SKM-1 (cell line): ENCODE results near the gene AHSG.

Source experiments
- DNase-seq: peaks from one replicate; lab custom pipeline; 2025; ENCODE audit not compliant: unreplicated experiment; lab: John Stamatoyannopoulos, UW

AHSG gene

DNA sequence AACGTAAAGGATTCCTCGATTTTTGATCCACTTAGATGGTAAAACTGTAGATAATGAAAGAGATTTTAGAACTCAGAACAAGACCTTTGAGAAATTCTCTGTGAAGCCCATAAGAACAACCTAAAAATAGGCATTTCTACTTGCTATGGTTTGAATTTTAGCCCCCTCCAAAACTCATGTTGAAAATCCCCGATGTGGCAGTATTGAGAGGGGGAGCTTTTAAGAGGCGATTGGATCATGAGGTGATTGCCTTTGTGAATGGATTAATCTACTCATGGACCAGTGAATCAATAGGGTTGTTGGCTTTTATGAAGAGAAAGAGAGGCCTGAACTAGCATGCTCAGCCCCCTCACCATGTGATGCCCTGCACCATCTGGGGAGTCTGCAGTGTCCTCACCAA is 20.2 kb upstream of the AHSG start:
- no peak for DNase-seq

DNA sequence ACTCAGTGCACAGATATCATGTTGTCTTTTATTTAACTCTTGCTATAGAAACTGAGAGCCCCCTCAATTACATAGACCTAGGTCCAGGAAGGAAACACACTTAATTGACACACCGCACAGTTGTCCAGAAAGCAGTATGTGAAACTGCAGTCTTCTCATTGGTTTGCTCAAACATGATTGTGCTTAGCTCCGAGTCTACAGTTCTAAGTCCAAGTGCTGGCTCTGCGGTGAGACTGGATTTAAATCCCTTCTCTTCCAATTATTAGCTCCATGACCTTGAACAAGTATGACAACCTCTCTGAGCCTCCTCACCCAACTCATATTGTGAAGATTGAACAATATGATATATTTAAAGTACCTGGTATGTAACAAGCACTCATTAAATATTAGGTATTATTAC is 19.0 kb upstream of the AHSG start:
- DNase-seq: no peak

DNA sequence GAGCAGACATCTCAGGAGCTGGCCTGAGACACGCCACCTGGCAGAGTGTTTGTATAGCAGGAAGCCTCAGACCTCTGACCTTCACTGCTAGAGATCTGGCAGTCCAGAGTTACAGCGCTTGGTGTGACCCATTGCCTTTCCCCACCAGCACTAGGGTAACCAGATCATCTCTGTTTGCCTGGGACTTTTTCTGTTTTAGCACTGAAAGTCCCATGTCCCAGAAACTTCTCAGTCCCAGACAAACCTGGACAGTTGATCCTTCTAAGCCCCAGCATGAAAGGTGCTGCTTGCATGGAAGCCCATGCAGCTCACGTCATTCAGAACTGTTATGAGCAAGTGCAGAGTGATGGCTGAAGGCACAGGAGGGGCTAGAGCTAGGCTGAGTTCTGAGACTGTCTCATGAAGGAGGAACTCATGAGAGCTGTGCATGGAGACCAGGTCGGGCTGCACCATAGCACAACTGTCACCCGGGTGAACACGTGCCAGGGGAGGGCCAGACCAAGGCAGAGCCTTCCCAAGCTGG is 18.2 kb upstream of the AHSG start:
- DNase-seq: no peak

DNA sequence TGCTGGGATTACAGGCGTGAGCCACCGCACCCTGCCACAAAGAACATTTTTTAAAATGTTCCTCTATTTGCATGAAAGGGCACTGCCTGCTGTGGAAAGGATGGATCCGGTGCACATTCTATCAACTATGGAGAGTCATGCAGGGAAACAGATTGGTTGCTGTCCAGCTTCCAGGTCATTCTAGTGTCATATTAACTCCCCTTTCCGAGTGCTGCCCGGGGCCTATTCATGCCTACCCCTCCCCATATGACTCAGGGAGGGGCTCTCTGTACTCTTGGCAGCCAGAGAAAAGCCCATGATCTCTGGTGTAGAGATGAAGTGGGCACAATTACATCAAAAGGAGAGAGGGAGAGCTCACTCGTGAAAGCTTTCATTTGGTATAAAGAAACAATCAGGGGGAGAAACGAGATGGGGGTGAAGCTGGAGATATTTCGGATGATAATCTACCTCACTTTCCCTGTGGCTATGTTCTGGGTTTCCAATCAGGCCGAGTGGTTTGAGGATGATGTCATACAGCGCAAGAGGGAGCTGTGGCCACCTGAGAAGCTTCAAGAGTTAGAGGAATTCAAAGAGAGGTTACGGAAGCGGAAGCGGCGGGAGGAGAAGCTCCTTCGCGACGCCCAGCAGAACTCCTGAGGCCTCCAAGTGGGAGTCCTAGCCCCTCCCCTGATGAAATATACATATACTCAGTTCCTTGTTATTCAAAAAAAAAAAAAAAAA is 16.1 kb upstream of the AHSG start:
- DNase-seq: no peak

DNA sequence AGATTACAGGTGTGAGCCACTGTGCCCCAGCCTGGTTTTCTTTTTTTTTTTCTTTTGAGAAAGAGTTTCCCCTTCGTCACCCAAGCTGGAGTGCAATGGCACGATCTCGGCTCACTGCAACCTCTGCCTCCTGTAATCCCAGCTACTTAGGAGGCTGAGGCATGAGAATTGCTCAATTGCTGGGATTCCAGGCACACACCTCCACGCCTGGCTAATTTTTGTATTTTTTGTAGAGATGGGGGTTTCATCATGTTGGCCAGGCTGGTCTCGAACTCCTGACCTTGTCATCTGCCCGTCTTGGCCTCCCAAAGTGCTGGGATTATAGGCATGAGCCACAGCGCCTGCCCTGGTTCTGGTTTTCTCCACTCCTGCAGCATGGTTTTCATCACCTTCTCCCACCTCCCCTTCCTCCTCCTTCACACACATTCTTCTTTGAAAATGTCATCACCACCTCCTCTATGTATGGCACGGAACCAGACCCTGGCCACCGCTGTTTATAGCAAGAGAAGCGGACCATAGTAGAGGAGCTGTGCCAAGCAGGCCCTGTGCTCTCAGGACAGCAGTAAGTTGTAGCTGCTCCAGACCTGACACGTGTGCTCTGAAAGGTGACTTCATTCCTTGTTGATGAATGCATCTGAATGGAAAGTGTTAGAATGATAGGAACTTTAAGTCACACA is 14.6 kb upstream of the AHSG start:
- no peak for DNase-seq

DNA sequence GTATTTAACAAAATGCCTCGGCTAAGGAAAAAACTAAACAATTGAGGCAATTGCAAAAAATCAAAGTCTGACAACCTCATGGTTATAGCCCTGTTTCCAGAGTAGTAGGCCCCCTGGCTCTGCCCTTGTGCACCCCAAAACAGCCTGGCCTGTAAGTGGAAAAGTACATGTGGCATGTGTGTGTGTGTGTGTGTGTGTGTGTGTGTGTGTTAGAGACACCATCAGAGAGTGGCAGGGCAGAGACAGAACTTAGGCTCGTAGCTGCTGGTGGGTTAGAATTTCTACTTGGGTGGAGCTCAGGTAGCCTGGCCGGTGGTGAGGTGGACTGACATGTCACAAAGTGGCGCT is 14.1 kb upstream of the AHSG start:
- DNase-seq: no peak

DNA sequence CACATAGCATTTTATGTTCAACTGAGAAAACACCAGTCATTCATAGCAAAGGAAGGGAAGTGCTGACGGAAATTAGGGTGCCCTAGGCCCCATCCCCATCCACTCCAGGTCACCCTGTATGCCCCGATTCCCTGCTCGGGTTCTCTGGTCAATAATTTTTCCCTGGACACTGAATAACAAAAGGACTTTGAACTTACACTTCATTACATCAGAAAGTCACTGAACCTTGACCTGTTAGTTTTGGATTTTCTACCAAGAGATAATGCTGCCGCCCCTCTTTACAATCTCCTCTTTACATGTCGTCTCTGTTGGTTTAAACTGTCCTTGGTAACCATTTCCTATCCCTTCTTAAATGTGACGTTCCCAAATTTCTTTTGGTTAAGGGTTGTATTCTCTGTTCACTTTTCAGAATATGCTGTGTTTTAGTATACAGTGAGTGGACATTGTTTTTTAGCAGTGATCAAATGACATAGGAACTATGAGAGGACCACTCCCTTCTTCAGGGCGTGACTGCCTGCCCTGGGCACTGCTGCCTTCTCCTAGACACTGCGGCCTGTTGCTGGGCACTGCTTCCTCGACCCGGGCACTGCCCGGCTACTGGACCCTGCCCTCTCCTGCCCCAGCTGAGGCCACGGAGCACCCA is 13.6 kb upstream of the AHSG start:
- DNase-seq: no peak

DNA sequence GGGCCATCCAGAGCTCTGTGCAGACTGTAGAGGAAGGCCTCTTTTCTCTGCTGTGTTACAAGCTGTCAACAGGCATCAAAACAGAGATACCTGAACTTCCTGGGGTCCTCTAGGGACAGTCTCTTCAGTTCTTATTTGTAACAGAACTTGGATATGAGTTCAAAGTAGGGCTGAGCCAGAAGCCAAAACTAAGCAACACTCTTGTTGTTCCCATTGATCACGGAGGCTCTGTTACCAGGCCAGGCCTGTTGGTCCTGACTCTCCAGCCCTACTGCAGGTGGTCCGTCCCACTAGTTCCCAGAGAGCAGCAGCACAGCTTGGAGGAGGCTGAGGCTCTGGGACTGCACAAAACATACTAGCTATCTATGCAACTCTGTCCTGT is 13.1 kb upstream of the AHSG start:
- DNase-seq: no peak

DNA sequence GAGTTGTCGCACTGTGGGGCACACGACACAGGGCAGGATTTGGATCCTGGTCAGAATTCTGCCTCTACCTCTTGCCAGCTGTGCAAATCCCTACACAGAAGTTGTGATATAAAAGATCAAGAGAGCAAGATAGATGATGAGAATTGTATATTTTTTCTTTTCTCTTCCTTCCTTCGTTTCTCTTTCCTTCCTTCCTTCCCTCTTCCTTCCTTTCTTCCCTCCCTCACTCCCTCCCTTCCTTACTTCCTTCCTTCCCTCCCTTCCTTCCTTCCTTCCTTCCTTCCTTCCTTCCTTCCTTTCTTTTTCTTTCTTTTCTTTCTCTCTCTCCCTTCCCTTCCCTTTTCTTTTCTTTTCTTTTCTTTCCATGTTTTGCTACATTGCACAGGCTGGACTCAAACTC is 12.0 kb upstream of the AHSG start:
- no peak for DNase-seq

DNA sequence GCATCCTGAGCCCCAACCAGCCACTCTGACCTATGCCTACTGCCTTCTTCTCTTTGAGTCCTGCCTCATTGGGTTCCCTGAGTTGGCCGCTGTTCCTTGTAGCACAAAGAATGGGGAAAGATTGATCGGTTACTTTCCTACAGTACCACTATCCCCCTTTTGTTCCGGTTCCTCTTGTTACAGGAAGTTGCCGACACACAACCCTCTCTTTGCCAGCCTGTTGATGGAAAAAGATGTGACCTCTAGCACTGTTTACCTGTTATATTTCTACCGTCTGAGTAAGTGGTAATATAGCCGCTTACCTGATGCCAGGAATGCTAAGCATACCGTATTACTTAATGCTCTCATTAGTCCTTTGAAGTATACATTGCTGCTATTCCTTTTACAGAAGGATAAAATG is 9.7 kb upstream of the AHSG start:
- DNase-seq: no peak

DNA sequence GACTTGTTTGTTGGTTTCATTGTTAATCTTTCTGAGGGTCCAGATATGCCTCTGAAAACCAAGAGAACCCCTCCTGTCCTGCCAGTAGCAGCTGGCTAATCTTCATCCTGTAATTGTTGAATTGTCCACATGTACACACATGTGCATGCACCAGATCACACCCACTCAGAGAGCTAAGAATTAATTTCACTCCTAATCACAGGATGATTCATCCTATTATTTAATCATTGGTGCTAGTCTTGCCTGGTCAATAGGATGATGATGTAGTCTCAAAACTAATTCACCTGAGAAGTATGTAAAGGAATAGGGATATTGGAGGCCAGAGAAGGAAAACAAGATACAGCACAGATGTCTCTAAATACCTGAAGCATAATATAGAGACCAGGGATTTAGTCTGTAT is 7.8 kb upstream of the AHSG start:
- DNase-seq: no peak

DNA sequence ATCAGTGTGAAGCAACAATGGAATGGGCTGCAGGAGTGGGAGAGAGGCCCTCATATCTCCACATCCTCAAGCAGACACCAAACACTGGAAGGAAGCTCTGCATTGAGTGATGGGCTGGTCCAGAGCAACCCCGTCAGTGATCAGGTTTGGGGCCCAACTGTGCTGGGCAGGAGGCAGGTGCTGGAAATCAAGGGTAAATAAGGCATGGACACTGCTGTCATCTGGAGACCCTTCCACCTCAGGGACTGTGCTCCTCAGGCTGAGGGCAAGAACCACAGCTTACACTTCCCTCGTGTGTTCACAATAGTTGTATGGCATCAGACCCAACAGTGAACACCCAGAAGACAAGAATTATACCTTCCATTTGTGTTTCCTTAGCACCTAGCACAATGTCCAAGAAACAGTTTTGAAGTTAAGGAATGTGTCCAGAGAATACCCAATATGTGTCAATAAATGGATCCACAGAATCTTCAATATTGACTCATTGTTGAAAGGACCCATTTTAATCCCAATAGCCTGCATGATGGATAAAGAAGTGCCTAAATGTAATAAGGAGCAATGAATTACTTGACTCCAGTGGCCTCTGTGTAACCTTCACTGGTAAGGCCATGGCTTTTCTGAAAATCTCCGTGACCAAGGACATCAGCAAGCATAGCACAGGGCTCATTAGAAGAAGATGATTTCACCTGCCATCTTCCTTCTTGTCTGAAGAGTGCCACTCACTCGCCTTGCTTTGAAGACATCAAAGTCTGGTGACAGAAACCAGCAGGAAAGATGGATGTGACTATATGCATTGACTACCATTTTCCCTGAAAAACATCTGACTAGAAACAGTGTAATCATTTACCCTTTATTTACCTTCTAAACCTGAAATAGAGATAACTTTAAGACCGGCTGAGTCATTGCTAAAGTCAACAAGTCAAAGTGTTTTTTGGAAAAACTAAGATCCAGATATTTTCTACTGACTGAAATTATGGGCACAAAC is 7.0 kb upstream of the AHSG start:
- no peak for DNase-seq

DNA sequence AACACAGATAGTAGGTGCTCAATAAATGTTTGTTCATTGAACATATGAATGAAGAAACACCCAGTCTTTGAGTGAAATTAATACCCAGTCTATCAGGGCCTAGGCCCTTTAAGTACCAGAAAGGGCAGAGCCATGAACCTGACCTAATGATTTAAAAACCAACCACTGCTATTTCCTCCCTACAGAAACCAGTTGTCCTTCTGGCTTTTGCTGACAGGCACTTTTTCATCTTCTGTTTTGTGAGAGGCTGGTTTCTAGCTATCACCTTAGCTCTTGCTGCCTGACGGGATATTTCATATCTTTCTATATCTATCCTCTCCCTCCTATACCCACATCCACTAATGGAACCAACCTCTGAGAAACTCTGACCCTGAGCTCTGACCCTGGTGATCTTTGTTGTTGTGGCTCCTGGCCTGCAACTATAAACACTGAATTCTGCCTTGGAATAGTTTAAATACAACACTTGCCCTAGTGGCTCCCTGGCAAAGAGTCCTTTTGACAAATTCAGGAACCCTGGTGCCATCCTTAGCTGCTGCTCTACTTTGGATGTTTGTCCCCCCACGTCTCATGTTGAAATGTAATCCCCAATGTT is 4.1 kb upstream of the AHSG start:
- DNase-seq: no peak

DNA sequence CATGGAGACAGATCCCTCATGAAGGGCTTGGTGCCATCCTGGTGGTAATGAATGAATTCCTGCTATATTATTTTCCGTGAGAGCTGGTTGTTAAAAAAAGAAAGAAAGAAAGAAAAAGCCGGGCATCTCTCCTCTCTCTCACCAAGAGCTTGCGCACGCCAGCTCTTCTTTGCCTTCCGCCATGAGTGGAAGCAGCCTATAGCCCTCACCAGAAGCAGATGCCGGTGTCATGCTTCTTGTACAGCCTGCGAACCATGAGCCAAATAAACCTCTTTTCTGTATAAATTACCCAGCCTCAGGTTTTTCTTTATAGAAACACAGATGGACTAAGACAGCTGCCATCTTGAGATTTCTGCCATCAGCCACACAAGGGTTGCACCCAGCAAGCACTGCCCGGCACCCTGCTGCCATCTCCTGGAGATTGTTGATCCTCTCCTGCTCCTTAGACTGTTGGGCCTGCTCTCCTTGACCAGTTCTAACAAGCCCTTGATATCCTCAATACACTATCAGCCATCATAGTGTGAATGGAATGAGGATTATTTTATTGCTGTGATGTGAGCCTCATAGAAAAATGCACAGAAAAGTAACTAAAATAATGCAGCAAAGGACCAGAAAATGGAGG is 3.5 kb upstream of the AHSG start:
- DNase-seq: no peak

DNA sequence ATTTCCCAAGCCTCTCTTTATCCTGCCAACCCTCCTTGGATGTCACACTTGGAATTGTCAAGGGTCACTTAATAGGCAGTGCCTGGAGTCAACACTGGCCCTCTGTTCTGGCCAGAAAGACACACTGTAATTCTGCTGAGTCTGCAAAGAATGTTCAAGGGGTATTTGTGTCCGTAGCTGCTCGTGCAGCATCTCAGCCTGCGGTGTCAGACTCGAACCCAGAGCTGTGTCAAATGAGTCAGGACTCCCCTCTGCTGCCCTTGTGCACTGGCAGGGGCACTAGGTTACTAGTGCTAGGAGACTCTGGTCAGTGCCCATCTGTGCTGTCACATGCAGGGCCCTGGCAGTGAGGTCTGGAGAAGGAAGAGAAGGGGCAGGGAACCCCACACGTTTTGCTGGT is 795 bp upstream of the AHSG start:
- DNase-seq: no peak

DNA sequence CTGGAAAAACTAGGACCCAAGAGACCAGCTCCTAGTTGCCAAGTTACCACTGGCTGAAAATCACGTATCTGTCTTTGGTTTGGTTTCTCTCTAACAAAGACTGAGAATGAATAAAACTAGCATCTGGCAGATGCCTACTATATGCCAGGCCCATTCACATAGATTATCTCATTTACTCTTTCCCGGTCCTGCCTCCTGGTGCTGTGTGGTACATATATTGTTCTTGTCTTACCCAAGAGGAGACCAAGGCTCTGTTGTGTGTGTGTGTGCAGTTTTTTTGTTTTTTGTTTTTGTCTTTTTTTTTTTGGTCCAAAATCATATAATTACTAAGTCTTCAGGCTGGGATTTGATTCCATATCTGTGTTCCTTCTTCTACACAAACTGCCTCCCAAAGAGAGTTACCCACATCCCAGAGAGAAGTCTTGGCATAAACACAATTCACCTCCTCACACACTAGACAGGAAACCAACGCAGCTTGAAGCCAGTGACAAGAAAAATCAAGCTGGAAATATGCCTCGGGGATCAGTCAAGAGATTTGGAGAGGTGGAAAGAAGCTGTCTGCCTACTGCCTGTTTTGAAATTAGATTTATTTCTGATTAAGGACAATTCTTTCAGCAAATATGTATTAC is 891 bp downstream of the AHSG start:
- DNase-seq: no peak

DNA sequence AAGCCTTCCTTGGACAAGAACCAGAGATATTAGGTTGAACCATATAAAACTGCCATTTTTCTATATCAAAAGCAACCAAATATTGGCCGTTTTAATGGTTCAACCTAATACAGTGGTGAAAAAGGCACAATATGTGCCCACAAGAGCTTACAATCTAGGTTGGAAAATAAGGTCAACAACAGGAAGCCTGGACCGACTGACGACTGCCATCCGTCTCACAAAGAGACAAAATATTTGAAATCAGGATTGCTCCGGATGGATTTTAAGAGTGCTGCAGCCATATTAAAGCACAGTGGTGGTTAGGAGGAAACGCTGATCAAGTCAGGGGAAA is 1.4 kb downstream of the AHSG start:
- no peak for DNase-seq

DNA sequence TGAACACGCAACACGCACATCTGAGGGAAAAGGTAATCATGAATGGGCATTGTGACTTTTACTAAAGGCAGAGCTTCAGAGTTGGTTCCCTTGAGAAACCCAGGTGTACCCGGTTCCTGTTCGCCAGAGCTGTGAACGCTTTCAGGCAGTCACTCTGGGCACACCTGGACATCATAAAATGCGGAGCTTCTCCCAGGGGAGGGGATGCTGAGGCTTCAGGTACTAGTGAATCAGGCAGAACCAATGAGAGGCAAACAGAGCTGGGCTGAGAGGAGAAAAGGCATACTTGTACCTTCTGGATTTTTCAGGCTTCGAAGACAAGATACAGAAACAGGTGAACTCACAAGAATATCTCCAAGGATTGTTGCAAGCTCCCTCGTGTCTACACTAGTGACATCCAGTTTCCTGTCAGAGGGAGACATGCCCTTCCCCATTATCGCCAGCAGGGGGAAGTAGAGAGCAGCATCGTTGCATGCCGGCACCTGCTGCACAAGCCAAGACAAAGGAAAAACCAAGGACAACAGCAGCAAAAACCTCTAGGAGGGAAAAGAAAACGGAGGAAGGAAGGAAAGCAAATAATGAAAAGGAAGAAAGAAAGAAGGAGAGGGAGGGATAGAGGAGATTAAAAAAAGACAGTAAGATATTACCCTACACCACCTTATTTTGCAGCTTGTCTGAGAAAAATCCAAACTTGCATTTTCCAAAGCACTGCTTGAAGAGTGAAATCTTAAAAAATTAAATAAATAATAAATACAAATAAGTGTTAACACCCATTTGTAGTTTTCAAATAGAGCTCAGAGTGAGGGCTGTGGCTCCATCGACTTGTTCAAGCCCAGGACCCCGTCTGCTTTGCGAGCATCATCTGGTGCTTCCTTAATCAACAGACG is 2.0 kb downstream of the AHSG start:
- peak; percentile 46 for DNase-seq

DNA sequence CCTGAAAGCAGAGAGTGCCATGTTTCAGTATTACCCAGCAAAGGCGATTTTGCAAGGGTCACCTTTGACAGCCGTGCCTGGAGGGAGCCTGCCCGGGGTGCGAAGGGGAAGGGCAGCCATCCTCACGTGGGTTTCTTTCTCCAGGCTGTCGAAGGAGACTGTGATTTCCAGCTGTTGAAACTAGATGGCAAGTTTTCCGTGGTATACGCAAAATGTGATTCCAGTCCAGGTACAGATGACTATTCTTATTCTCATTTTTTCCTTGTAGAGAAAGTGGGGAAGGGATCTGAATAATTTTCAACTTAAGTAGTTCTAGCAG is 3.4 kb downstream of the AHSG start:
- no peak for DNase-seq
